ENCODE data around the gene GATA5.

Gene GATA5

GRCh38 chr20:62511300-62511914, 35.6 kb upstream of the GATA5 start:
- TF ChIP-seq ZNF274 (IDR thresholded peaks at IDR 0.05; ENCODE audit: low read depth, low read length): no peak
- no peak overlapping the region for H3K4me3 ChIP-seq (ENCODE audit: low read length)

- no peak for TF ChIP-seq ZNF274 (IDR thresholded peaks at IDR 0.05; ENCODE audit: low read depth, low read length)
- no peak overlapping the region for H3K4me3 ChIP-seq (ENCODE audit: low read length)
These were observed 32.9 kb upstream of the GATA5 start for GRCh38 chr20:62508641-62509051.

GRCh38 chr20:62507991-62508640, 32.3 kb upstream of the GATA5 start:
- H3K4me3 ChIP-seq (ENCODE audit: low read length): no peak overlapping the region

GRCh38 chr20:62507323-62507722, 31.5 kb upstream of the GATA5 start:
- no peak for TF ChIP-seq ZNF274 (IDR thresholded peaks at IDR 0.05; ENCODE audit: low read depth, low read length)
- no peak overlapping the region for H3K4me3 ChIP-seq (ENCODE audit: low read length)

More at GRCh38 chr20:62507991-62508640, 32.3 kb upstream of the GATA5 start:
- TF ChIP-seq ZNF274 (IDR thresholded peaks at IDR 0.05; ENCODE audit: low read depth, low read length): no peak

GRCh38 chr20:62506791-62507190, 31.0 kb upstream of the GATA5 start:
- no peak for TF ChIP-seq ZNF274 (IDR thresholded peaks at IDR 0.05; ENCODE audit: low read depth, low read length)
- H3K4me3 ChIP-seq (ENCODE audit: low read length): no peak overlapping the region

- TF ChIP-seq ZNF274 (IDR thresholded peaks at IDR 0.05; ENCODE audit: low read depth, low read length): no peak
These were observed 30.3 kb upstream of the GATA5 start for GRCh38 chr20:62506087-62506486.

GRCh38 chr20:62505337-62506045, 29.7 kb upstream of the GATA5 start:
- TF ChIP-seq ZNF274 (IDR thresholded peaks at IDR 0.05; ENCODE audit: low read depth, low read length): no peak
- no peak overlapping the region for H3K4me3 ChIP-seq (ENCODE audit: low read length)

More at GRCh38 chr20:62506087-62506486, 30.3 kb upstream of the GATA5 start:
- no peak overlapping the region for H3K4me3 ChIP-seq (ENCODE audit: low read length)

GRCh38 chr20:62504323-62504722, 28.5 kb upstream of the GATA5 start:
- H3K4me3 ChIP-seq (ENCODE audit: low read length): no peak overlapping the region
- TF ChIP-seq ZNF274 (IDR thresholded peaks at IDR 0.05; ENCODE audit: low read depth, low read length): no peak

GRCh38 chr20:62503401-62504178, 27.8 kb upstream of the GATA5 start:
- TF ChIP-seq ZNF274 (IDR thresholded peaks at IDR 0.05; ENCODE audit: low read depth, low read length): no peak
- H3K4me3 ChIP-seq (ENCODE audit: low read length): no peak overlapping the region

- TF ChIP-seq ZNF274 (IDR thresholded peaks at IDR 0.05; ENCODE audit: low read depth, low read length): no peak
These were observed 26.8 kb upstream of the GATA5 start for GRCh38 chr20:62502496-62503095.

GRCh38 chr20:62501801-62502495, 26.2 kb upstream of the GATA5 start:
- no peak for TF ChIP-seq ZNF274 (IDR thresholded peaks at IDR 0.05; ENCODE audit: low read depth, low read length)
- no peak overlapping the region for H3K4me3 ChIP-seq (ENCODE audit: low read length)

More at GRCh38 chr20:62502496-62503095, 26.8 kb upstream of the GATA5 start:
- no peak overlapping the region for H3K4me3 ChIP-seq (ENCODE audit: low read length)

- no peak overlapping the region for H3K4me3 ChIP-seq (ENCODE audit: low read length)
- no peak for TF ChIP-seq ZNF274 (IDR thresholded peaks at IDR 0.05; ENCODE audit: low read depth, low read length)
These were observed 24.6 kb upstream of the GATA5 start for GRCh38 chr20:62500237-62500864.

- TF ChIP-seq ZNF274 (IDR thresholded peaks at IDR 0.05; ENCODE audit: low read depth, low read length): no peak
- H3K4me3 ChIP-seq (ENCODE audit: low read length): no peak overlapping the region
These were observed 24.0 kb upstream of the GATA5 start for GRCh38 chr20:62499758-62500236.
